ENCODE data around the gene RHBDL1. TPM values are rescaled to one million over a fixed set of nuclear protein-coding genes. Genes with fewer than 3 reads are reported as not detected.
"Not testable (repeated sequence)": the region's sequence is repeated elsewhere in the genome, so short reads cannot be mapped to it uniquely, and the experiment has no call there.

RHBDL1 gene
- total RNA-seq, 2 donors from 2014 or later, result 4.4 to 5.3 TPM

DNA sequence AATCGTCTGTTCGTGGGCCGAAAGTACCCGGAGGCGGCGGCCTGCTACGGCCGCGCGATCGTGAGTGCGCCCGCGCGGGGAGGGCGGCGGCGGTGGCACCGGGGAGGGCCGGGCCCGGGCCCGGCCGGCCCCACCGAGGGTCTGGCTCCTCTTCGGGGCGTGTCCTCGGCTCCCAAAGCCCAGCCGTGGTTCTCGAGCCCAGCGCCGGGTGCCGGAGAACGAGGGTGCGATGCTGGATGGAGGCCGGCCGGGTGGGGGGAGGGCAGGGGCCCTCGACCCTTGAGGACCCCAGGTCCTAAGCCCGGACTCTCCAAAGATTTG, 5.1 kb downstream of the RHBDL1 start:
- ATAC-seq, result no peak
- intact Hi-C loops (cut with DNase I, micrococcal nuclease), result no loop called here
- no peak for DNase-seq

DNA sequence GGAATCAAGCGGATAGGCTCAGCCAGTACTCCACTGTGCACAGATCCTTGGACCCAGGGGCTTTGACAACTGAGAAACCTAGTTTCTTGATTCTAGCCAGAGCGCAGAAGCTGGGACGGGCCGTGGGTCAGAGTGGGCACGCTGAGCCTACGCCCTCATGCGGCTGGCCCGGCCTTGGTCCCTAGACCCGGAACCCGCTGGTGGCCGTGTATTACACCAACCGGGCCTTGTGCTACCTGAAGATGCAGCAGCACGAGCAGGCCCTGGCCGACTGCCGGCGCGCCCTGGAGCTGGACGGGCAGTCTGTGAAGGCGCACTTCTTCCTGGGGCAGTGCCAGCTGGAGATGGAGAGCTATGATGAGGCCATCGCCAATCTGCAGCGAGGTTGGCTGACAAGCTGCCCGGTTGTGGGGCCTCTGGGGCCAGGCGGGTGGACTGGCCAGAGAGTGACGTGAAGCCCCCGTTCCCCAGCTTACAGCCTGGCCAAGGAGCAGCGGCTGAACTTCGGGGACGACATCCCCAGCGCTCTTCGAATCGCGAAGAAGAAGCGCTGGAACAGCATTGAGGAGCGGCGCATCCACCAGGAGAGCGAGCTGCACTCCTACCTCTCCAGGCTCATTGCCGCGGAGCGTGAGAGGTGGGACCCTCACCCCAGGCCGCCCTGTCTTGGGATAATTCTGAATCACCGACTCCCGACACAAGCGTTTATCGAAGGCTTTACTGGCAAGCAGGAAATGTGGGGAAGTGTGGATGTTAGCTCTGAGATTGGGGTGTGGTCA, 5.7 kb downstream of the RHBDL1 start:
- peak in 1 of 2 donors; percentile 65 for DNase-seq
- intact Hi-C loops (cut with DNase I, micrococcal nuclease), result no loop called here
- no peak for ATAC-seq

DNA sequence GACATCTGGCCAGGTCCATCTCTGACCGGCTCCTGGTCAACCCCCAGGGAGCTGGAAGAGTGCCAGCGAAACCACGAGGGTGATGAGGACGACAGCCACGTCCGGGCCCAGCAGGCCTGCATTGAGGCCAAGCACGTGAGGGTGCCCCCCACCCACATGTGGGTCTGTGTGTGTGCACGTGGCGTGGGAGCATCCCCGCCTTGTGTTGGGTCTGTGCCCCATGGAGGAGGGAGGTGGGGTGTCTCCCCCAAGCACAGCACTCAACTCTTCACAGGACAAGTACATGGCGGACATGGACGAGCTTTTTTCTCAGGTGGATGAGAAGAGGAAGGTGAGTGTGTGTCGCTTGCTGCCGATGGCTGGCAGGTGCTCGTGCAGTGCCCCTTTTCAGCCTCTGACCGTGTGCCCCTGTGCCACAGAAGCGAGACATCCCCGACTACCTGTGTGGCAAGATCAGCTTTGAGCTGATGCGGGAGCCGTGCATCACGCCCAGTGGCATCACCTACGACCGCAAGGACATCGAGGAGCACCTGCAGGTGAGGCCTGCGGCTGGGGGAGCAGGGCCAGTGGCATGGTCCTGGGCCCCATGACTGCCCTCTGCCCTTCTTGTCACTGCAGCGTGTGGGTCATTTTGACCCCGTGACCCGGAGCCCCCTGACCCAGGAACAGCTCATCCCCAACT, 6.4 kb downstream of the RHBDL1 start:
- ATAC-seq (no peak), DNase-seq (no peak)
- intact Hi-C loops (cut with DNase I, micrococcal nuclease), result no loop called here

DNA sequence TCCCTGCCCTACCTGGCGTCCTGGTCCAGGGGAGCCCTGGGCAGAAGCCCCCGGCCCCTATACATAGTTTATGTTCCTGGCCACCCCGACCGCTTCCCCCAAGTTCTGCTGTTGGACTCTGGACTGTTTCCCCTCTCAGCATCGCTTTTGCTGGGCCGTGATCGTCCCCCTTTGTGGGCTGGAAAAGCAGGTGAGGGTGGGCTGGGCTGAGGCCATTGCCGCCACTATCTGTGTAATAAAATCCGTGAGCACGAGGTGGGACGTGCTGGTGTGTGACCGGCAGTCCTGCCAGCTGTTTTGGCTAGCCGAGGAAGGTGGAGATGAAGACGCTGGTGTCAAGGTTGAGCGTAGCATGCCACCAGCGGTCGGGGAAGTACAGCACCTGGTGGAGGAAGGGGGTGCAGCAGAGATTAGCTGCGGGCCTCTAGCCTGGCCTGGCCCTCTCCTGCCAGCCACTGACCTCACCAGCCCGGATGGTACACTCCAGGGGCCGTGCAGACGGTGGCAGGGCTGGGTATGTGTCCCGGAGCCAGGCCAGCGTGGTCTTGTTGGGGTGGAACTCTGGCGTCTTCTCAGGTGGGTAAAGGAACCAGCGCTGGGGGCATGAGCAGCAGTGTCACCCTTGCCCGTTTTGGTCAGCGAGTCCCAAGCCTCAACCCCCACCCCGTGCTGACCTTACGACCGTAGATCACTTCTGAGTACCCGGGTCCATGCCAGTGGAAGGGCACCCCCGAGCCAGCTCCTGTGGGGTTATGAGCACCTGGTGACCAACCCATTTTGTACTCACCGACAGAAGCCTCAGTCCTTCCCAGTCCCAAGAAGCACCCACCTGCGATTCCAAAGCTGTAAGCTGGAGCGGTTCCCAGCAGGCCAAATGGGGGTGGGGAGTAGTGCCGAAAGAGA, 7.3 kb downstream of the RHBDL1 start:
- no peak for DNase-seq
- no peak for ATAC-seq
- intact Hi-C loops (cut with DNase I, micrococcal nuclease), result no loop called here

DNA sequence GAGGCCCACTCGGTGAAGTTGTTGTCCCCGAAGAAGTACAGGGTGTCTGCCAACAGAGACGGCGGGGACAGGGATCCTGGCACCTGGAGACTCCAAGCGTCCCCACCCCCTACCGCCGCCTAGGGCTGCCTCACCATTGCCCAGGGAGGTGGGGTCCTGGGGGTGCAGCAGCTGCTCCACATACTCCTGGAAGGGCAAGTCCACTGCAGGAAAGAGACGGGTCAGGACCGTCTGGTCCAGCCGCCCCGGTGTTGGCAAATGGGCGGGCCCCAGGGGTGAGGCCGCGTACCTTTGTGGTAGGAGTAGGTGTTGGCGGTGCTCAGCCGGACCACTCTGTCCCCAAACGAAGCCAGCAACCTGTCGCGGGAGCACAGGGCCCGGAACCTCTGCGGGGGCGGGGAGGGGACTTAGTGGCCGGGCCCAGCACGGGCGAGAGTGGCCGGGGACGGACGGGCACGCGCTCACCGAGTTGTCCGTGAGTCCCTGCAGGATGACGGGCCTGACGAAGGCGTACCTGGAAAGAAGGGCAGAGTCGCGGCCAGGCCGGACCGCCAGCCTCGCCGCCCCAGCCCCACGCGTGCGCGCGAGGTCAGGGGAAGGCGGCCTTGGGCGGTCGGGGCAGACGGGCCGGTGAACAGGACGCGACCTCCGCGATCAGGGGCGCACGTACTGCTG, 8.1 kb downstream of the RHBDL1 start:
- DNase-seq (no peak), ATAC-seq (no peak)
- intact Hi-C loops (cut with DNase I, micrococcal nuclease), result no loop called here

DNA sequence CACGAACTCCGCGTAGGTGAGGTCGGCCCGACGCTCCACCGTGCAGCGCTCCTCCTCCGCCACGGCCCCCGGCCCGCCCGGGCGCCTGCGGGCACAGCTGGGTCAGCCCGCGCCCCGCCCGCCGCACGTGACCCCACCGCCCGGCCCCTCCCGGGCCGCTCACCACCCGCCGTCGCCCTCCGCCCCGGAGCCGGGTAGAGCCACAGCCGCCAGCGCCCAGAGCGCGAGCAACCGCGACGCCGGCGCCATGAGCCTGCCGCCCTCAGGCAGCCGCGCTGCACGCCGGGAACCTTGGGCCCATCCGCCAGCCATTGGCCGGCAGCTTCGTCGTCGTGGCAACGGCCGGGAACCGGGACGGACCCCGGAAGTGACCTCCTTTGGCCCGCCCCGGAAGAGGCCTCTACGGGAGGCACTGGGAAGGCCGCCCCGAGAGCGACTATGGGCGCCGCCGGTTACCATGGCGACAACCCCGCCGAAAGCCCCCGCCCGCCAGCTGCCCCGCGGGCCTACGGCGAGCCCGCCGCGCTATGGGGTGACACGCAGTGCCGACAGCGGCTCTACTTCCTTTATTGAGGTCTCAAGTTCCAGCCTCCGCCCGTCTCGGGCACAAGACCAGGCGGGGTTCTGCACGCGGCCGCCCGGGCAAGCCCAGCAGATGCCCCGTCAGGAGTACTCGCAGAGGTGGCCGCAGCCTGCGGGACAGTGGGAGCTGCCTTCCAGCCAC, 8.8 kb downstream of the RHBDL1 start, which contains the start of gene JMJD8:
Gene JMJD8, minus strand, starts transcription at position 264 of the 724 bp plus-strand sequence. Its CDS starts 15 bp downstream, at position 249.
- ATAC-seq, result peak; percentile 69
- intact Hi-C loops (cut with DNase I, micrococcal nuclease), result no loop called here
- peak; percentile 97 to 99 for DNase-seq

DNA sequence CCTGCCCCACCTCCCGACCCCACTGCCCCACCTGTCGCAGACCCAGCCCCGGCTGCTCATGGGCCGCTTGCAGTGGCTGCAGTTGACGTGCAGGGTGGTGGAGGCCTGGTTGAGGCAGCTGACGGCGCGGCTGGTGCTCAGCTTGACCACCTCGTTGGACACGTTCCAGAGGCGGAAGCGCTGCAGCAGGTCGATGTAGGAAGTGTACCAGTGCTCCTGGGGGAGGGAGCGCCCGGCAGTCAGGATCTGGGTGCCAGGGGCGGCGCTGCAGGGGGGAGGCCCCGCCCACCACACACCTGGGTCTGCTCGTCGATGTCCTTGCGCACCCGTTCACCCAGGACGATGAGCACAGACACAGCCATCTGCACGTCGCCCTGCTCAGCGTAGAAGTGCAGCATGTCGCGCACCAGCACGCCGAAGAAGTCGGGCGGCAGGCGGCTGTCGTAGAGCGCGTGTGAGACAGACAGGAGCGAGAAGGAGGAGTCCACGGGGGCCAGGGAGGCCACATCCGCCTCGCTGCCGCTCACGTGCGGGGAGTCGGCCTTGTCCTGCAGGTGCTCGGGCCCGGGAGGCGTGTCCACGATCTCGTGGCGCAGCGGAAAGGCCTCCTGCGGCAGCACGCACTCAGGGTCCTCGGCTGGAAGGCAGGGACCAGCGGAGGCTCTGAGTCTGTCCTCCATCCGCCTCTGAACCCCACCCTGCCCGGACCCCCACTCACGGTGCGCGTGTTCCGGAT, 9.7 kb downstream of the RHBDL1 start:
- DNase-seq (peak in 1 of 2 donors; percentile 46), ATAC-seq (no peak)
- intact Hi-C loops (cut with DNase I, micrococcal nuclease), result no loop called here

DNA sequence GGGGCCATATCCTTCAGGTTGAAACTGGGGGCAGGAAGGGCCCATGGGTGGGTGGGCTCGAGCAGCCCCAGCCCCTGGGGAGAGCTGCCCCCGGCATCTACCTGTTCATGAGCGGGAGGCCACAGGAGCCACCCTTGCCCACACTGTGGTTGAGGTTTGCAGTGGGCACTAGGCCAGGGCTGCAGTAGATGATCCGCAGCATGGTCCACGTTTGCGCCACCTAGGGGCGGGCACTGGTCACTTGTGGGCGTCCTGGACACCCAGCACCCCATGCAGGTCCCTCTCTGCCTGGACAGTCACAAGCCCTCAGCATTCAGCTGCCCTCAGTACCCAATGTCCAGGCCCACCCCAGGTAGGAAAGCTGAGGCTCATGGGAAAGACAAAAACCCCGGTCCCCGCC, 10.5 kb downstream of the RHBDL1 start:
- intact Hi-C loops (cut with DNase I, micrococcal nuclease), result no loop called here
- DNase-seq (peak in 1 of 2 donors; percentile 72), ATAC-seq (peak; percentile 13)

DNA sequence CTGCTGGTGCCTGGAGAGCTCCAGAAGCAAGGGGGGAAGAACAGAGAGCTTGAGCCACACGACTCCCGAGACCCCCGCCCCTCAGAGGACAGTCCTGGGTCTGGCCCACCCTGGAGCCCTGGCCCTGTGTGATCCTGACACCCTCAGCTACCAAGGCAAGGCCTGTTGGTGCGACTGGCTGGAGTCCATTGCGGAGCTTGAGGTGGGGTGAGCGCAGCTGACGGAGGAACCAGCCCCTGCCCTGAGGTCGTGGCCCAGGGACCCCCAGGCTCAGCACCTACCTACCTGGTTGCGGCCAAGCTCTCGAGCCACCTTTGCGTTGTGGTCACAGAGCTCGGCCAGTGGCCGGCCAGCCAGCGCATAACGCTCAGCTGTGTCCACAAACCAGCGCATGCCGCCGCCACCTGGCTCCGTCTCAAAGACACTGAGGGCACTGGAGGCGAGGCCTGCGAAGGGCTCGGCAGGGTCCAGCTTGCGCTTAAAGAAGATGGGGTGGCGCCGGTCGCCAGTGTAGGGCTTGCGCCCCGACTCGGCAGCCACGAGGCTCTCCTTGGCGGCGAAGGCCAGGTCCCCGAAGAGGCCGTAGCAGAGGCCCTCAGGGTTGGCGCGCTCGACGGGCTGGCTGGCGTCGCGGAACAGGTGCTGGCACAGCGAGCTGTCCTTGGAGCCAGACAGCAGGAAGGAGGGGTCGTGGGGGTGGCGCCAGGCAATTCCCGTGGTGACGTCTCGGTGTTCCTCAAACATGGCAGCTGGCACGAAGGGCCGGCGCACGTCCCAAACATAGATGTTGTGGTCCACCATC, 11.2 kb downstream of the RHBDL1 start:
- DNase-seq (no peak), ATAC-seq (no peak)
- intact Hi-C loops (cut with DNase I, micrococcal nuclease), result no loop called here

DNA sequence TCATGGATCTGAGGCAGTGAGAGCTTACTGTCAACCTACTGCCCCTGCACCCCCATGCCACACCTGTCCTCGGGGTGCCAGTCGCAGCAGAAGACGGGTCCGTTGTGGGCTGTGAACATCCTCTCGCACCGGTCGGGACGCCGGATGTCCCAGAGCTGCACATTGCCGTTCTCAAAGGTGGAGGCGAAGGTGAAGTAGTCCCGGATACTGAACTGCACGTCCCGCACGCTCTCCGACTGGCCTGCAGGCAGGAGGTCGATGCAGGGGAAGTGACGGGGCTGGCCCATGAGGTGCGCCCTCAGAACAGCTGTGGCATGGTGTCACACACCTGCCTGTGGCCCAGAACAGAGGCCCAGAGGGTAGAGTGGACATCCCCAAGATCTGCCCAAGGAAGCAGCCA, 12.0 kb downstream of the RHBDL1 start:
- intact Hi-C loops (cut with DNase I, micrococcal nuclease), result no loop called here
- no peak for DNase-seq
- ATAC-seq, result no peak

DNA sequence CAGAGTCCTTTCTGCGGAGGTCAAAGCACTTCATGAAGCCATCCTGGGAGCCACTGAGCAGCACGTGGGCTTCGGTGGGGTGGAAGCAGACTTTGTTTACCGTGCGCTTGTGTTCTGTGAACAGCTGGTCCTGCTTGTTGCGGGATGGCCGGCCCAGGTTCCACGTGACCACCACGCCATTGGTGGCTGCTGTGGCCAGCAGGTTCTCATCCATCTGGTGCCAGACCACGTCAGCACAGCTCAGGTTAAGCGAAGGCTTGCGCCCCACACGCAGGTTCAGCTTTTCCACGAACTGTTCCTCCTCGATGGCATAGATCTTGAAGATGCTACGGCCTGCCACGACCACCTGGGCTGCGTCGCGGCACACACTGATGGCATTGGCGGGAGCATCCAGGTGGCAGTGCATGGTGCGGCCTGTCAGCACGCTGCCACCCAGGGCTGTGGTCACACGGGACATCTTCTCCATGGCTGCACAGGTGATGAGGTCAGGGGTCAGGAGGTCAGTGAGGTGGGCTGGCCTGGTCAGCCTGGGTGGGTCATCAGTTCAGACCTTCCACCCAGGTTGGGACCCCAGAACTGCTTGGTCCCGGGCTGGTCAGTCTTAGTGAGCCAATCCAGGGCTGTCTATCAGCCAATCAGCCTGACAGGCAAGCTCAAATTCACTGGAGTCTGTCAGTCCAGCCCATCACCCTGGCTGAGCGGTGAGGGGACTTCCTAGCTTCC, 13.9 kb downstream of the RHBDL1 start:
- intact Hi-C loops (cut with DNase I, micrococcal nuclease), result no loop called here
- ATAC-seq (peak; percentile 1), DNase-seq (no peak)

DNA sequence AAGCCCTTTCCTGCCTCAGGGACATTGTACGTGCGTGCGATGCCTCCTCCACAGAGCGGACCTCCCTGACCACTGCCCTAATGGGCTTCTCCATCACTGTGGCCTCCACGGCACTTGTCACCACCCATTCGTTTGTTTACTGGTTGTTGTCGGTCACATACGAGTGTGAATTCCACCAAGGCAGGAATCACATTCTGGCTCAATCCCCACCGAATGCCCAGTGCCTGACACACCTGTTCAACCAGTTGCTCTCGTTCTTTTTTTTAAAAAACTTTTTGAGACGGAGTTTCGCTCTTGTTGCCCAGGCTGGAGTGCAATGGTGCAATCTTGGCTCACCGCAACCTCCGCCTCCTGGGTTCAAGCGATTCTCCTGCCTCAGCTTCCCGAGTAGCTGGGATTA, 15.8 kb downstream of the RHBDL1 start:
- ATAC-seq; intact Hi-C loops (cut with DNase I, micrococcal nuclease); DNase-seq: not testable (repeated sequence)

DNA sequence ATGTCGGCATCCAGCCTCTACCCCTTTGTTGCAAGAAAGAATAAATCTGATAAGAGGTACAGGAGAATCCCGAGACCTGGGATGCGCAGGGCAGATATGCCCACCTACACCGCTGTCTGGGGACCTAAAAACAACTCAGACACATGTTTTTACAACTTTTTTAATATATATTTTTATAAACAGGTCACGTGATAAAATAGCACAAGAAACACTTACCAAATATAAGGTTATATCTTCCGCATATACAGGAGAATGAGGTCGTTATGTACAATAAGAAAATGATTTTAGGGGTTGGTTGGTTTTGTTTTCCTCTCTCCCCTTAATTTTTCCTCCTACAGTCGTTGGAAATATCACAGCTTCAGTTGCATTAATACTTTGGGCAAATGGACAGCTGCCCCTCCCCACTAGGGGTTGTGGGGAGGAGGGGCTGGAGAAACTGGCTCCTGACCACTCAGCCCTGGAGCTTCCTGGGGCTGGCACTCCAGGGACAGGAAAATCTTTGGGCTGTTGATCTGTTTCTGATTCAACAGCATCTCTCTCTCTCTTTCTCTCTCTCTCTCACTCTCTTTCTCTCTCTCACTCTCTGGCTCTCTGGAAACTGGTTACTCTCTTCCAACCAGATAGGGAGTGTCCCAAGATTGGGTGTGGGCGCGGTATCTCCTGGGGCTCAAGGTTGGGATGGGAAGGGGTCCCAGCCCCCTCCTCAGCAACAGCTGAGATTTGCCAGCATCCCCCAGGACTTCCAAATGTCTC, 17.1 kb downstream of the RHBDL1 start:
- intact Hi-C loops (cut with DNase I, micrococcal nuclease), result no loop called here
- DNase-seq (no peak), ATAC-seq (no peak)

DNA sequence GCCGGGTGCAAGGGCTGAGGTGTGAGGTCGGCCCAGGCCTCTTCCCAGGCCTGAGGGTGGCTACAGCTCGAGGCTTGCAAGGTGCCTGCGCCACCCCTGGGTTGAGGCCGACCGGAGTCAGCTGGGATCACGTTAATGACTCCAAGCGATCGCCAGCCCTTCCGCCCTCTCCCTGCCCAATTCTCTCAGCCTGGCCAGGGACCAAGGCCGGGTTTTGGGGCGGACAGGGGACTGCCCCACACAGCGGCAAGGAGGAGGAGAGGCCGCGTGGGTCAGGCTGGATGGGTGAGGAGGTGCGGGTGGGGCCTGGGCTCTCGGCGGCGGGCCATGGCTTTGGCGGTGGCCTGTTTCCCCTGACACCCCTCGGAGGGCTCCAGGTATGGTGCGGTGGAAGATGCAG, 17.9 kb downstream of the RHBDL1 start:
- intact Hi-C loops (cut with DNase I, micrococcal nuclease), result no loop called here
- ATAC-seq, result no peak
- no peak for DNase-seq

DNA sequence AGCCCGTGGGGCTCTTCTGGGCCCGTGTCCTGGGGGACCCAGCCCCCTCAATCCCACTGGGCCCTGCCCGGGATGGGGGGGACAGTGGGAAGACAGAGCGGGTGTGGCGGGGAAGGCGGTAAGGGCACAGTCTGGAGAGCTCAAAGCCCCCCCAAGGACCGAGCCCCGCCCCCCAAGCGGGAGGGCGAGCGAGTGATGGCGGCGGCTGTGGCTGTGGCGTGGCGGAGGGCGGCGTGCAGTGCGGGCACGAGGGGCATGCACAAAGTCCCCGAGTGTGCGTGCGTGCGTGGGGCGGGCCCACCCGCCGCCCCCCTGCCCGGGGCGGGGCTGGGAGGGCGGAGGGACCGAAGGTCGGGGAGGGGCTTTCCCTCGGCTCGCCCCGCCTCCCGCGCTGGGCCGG, 18.3 kb downstream of the RHBDL1 start:
- ATAC-seq, result no peak
- DNase-seq, result no peak
- intact Hi-C loops (cut with DNase I, micrococcal nuclease), result no loop called here
